ENCODE data around the gene EPAS1.

- TF ChIP-seq POLR2A (IDR thresholded peaks at IDR 0.05): no peak
- no peak for TF ChIP-seq CTCF (IDR thresholded peaks at IDR 0.05)
Observed at GRCh38 chr2:46430992-46431391, 133.8 kb downstream of the EPAS1 start.

Measured in testis (tissue), 2 donors.